T-helper 1 cell treated with Interleukin-12 subunit alpha and Interleukin-12 subunit beta and Interleukin-4 antibody, amounts not matched to agents 30 ng/mL and 1 ng/mL, for 36 hours (primary cell): ENCODE data around the gene MEAF6. TPM values are rescaled to one million over a fixed set of nuclear protein-coding genes. Genes with fewer than 3 reads are reported as not detected.

ENCODE experiments used
- intact Hi-C: fragments of 100-400 bp; cut with micrococcal nuclease; formaldehyde crosslinking; loops from one replicate; pipeline ENCODE4 v1.15.1; 2024
- total RNA-seq: library from RNA; stranded (reverse); gene quantifications from 2 replicates; pipeline ENCODE4 v1.2.3, GENCODE V29; 2022

The MEAF6 gene
- total RNA-seq, 1 donor from 2014 or later, result 51.3 TPM

DNA sequence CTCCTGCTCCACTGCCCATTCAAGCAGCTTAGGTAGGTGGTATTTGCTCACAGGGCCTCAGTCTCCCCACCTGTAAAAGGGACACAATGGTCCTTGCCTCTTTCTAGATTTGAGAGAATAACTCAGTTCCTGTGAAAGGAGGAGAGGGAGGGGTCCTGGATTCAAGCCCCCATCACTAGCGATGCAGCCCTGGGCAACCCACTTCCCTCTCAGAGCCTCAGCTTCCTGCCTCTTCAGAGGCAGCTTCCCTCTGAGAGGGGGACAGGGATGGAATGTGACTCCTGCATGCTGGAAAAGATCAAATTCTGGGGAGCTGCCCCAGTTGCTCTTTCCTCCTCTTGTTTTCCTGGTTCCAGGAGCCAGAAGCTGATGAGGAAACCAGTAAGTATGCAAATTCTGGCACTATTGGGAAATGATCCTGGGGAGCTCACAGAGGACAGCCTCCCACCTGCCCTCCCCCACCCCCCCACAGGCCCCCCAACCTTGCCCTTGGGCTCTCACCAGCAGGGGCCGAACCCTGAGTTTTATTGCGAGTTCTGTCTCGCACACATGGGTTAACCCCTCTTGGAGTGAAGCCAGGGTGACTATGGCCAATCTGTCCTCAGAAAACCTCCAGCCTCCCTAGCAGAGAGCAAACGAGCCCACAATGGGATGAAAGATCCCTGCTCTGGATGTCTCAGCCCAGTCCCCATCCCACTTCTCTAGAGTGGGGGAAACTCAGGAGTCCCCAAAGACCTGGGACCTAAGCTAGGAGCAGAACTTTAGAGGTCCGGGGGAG is 28.5 kb downstream of the MEAF6 start:
- intact Hi-C loops, result loop anchor here (2.0 kb wide), 1 partner anchor 13 kb away; no protein-coding TSS in a partner anchor

DNA sequence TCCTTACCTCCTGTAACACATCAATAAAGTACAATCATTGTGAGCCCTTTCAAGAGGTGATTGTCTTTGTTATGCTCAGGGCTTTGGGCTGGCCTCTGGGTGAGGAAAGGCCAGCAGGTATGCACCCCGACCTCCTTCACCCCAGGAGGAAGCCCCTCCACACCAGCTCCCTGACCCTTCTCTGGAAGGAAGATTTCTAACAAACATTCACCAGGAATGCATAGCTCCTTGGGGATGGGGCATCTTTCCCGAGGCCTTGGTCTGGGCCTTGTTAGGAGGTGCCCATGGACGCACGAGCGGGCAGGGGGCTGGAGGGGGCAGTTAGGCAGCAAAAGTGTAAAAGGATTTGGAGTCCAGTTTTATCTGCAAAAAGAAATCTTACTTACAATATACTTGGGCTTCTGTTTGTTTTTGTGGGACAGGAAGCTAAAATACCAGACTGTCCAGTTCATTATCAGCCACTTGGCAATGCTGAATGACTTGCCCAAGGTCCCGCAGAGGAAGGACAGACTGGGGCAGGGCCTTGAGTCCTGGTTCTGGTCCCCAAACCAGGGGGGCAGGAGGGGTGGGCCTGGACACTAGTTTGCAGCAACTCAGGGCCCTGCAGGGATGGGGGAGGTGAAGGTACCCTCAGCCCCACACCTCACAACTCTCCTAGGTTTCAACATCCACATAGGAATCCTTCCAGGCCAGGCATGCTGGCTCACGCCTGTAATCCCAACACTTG is 30.1 kb downstream of the MEAF6 start:
- intact Hi-C loops, result no loop called here

DNA sequence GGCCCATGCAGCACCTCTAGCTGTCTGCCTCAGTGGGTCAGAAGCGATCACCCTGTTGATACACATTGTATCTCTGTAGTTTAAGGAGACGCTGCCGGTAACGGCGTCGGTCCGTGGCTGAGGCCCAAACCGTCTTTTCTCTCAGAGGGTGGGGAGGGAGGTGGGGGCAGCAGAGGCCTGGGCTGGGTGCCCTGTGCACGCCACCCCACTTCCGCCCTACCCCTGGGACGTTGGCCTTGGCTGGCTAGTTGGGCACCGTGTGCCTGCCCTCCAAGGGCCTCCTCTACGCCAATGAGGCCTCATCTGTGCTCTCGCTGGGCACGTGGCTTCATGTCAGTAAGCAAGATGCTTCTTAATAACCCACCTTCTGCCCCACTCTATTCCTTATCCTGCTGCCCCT is 30.8 kb downstream of the MEAF6 start:
- intact Hi-C loops, result no loop called here

DNA sequence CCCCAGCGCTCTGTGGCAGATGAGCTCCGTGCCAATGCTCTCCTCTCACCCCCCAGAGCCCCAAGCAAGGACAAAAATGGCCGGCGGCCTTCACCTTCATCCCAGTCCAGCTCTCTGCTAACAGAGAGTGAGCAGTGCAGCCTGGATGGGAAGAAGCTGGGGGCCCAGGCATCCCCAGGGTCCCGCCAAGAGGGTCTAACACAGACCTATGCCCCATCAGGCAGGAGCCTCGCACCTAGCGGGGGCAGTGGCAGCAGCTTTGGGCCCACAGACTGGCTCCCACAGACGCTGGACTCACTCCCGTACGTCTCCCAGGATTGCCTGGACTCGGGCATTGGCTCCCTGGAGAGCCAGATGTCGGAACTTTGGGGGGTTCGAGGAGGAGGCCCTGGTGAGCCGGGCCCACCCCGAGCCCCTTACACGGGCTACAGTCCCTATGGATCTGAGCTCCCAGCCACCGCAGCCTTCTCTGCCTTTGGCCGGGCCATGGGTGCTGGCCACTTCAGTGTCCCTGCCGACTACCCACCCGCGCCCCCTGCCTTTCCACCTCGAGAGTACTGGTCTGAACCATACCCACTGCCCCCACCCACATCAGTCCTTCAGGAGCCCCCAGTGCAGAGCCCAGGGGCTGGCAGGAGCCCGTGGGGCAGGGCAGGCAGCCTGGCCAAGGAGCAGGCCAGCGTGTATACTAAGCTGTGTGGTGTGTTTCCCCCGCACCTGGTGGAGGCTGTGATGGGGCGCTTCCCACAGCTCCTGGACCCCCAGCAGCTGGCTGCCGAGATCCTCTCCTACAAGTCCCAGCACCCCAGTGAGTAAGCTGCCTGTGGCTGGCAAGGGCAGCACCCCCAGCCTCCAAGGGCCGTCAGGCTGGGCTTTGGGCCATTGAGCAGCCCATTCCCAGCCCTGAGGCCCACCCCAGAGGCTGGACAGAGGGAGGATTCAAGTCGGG is 31.5 kb downstream of the MEAF6 start:
- intact Hi-C loops, result no loop called here

DNA sequence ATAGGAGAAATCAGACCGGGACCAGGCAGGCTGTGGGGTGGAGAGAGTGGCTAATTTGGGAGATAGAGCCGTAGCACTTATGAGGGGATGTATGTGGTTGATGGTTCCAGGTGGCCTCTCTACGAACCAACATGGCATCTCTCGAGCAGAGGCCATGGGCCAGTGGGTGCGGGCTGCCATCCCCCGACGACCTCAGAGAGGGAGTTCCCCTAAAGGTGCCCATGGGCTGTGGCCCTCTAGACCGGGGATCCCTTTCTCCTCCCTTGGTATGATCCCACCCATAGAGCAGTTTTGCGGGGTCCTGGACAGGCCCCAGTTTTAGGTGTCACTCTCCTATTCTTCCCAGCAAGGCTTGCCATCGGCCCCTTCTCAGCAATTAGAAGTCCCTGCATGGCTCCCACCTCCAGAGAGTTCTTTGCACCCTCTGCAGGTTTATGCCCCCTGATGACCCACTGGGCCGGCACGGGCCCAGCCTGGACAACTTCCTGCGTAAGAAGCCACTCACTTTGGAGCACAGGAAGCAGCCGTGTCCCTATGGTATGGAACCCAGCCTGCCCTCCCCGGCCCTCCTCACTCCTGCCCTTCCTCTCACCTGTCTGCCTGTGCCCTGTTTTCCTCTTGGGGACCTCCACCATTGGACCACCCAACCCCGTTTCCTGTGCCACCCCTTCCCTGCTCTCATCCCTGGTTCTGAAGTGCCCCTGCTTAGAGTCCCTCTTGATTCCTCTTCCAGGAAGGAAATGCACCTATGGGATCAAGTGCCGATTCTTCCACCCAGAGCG is 32.4 kb downstream of the MEAF6 start:
- intact Hi-C loops, result no loop called here

DNA sequence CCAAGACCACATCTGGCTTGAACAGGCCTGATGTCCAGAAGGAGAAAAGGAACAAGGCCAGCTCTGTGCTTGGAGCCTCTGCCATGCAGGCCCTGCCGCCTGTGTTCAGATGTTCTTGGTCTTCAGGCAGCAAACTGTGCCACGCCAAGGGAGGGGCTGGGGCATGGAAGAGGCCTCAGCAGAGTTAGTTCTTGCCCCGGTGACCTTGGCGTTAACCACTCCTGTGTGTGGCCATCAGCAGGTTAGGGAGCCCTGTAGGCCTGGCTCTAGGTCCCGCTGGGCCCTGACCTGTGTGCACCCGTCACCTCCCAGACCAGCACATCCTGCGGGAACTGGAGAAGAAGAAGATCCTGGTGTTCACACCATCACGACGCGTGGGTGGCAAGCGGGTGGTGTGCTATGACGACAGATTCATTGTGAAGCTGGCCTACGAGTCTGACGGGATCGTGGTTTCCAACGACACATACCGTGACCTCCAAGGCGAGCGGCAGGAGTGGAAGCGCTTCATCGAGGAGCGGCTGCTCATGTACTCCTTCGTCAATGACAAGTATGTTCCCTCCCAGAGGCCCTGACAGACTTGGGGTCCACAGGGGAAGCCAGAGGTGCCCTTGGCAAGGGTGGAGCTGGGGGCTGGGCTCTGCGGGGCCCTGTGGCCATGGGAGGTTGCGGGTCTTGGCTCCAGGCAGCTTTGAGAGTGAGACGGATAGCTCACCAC is 33.1 kb downstream of the MEAF6 start:
- intact Hi-C loops, result no loop called here

DNA sequence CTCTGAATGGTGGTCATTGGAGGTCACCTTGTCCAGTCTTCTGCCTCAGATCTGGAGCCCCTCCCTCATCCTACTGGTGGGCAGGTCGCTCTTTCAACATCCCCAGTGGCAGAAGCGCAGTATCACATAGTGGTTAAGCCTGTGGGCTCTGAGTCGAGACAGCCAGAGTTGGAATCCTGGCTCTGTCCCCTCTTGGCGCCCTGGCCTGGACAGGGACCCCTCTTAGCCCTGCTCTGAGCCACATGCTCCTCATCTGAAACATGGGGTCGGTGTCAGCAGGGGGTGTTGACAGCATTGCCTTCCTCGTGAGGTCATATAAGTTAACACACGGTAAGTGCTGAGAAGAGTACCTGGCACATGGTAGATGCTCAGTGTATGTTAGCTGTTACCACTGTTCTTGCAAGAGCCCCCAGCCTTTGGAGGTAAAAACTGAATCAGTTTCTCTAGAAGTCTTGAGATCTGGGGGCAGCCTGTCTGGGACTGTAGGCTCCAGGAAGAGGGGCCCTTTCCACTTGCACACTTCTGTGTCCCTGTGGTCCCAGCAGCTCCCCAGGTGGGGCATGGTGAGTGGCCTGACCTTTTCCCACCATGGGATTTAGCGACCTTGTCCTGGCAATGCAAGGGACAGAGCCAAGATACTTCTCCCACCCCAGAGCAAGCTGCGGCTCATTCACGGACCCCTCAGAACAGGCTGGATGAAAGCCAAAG is 33.8 kb downstream of the MEAF6 start:
- intact Hi-C loops, result no loop called here

DNA sequence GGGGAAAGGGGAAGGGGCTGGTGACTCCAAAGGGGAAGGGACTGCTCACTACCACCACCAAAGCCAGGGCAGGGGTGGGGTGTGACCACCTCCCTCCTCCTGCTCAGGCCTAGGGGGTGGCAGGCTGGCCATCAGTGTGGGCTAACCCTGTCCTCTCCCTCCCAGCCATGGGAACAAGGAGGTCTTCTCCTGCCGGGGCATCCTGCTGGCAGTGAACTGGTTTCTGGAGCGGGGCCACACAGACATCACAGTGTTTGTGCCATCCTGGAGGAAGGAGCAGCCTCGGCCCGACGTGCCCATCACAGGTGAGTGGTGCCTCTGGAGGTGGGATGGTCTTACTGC is 34.5 kb downstream of the MEAF6 start:
- intact Hi-C loops, result no loop called here

DNA sequence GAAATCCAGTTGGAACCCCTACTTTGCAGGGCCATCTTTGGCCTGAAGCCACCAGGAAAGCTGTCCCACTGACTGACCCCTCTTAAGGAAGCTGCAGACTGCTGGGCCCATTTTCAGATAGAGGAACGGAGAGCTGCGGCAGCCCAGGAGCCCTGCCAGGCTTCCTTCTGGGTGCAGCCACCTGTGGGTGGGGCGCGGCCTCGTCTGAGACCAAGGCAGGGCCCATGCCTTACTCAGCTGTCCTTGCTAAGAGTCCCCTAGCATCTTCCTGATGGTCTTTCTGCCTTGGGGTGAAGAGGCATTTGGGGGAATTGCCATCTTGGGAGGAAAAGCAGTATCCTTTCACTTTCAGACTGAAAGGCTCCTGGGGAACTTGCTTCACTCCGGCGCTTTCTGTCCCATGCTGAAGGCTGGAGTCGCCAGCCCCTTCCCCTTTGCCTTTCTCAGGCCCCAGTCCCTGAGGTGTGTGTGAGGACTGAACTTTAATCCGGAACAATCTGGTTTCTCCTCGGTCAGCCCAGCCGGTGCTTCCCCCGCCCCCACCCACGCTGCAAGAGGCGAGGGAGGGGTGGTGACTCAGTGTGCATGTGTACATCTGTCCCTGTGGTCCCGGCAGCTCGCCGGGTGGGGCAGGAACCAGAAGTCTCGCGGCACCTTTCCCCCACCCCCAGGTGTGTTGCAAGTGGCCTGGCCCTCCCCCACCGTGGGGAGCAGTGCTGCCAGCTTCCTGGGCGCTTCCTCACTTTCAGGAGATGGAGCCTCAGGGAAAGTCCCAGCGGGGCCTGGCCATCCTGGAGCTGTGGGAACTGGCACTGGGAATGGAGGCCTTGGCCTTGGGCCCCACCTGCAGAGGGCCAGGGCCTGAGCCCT is 35.1 kb downstream of the MEAF6 start:
- intact Hi-C loops, result loop anchor here (1.0 to 10.0 kb wide), 10 partner anchors 116 to 1375 kb away; partner anchors contain the start of genes CDCA8, GNL2, MAP7D1 and MRPS15

DNA sequence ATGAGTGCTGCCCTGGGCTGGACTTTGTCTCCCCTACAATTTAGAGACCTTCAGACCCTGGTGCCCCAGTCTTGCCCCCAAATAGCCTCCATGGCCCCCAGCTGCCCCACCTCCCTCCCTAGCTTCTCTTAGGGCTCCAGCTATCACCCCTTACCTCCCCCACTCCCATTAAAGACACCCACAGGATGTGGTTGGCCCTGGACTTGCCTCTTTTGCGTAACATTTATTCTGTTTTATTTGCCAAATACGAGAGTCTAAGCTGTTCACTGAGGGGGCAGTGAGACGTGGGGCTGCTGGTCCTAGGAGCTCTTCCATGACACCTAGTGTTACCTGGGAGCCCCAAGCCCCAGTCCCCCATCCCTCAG is 35.7 kb downstream of the MEAF6 start:
- intact Hi-C loops, result loop anchor here (1.0 to 10.0 kb wide), 10 partner anchors 116 to 1376 kb away; partner anchors contain the start of genes CDCA8, GNL2, MAP7D1 and MRPS15

DNA sequence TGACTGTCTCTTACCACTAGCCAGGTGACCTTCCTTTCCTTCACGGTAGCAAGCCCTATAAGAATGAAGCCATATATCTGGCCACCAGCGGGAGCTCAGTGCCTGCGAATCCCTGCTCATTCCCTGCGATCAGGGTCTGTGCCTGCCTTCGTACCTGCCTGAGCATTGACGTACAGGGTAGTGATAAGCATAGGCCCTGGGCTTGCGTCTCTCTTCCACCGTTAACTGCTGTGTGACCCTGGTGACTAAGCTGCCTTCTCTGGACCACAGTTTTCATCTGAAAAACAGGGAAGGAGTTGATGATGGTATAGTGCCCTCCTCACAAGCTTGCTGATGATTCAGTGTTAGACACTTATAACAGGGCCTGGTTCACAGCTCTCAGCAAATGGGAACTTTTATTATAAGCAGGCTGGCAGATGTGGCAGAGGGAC is 36.1 kb downstream of the MEAF6 start:
- intact Hi-C loops, result loop anchor here (5.0 to 10.0 kb wide), 7 partner anchors 454 to 1376 kb away; partner anchors contain the start of genes MAP7D1, MRPS15, RRAGC and STK40

DNA sequence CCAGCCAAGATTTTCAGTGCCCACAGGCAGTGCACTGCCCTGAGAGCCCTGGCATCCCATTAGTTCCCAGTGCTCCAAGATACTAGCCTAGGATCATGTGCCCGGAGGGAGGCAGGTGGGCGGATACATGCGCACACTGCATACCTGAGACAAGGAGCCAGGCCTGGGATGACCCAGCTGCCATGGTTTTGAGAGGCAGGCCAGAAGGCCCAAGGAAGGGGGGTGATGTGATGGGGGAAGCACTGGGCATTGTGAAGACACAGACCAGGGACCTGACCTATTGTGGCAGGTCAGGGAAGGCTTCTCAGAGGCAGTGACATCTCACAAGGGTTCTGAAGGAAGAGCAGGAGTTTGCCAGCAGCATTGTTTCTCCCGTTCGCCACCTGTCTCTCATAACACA is 36.6 kb downstream of the MEAF6 start:
- intact Hi-C loops, result loop anchor here (1.0 to 10.0 kb wide), 10 partner anchors 9 to 1377 kb away; partner anchors contain the start of genes MAP7D1, MEAF6, MRPS15 and RRAGC

DNA sequence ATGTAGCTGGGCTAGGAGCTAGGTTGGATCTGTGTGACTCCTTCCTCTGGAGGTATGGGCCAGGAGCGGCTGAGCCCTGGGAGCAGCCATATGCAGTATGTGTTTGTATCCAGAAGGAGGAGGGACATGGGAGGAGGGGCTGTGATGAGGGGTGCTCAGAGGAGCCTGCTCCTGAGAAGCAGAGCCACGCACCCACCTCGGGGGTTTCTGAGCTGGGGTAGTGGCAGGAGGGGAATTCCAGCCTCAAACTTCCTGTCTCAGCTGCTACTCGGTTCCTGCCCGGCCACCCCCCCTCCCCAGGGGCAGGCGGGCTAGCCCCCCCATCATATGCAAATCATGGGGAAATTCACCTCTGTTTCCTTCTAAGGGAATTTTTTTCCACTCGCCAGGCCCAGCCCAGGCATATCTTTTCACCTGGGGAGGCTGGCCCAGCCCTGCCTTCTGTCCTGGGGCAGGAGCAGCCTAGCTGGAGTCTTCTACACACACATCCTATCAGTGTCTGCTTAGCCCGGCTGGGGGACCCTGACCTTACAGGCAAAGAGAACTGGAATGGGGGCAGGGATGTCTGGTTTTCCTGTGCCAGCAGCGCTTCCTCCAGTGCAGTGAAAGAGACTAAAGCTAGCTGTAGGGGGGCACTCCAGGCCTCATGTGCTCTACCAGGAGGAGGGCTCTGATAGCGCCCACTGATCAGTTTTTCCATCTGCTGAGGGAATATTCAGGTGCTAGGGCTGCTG is 37.2 kb downstream of the MEAF6 start:
- intact Hi-C loops, result loop anchor here (1.0 to 10.0 kb wide), 10 partner anchors 10 to 1377 kb away; partner anchors contain the start of genes MAP7D1, MEAF6, MRPS15 and RRAGC

DNA sequence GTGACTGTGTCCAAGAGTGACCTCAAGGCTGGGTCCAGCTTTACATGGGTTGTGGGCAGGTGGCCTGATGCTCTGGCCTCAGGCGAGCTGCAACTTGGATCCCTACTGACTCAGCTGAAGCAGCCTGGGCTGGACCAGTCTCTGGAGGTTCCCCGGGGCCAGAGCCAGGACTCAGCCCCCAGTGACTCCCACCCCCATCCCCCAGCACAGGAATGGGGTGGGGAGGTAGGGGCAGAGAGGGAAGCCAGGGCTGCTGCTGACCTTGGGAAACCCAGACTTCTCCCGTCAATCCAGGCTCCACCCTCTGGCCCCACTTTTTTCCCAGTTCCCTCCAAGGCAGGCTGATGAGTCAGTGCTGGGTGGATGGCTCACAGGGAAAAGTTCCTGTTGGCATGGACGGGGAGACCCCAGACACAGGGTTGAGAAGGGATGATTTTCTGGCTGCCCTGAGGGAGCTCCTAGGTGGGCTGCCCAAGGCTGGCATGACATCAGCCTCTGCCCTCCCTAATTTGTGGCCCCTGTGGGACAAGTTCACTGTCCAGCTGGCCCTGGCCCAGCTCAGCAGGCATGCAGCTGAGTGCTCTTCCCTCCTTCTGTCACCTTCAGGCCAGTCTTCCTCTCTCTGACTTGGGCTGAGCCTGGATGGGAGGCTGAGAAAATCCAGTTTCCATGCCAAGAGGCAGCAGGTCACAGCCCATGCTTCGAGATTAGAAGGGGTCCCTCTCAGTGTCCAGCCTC is 37.9 kb downstream of the MEAF6 start:
- intact Hi-C loops, result loop anchor here (1.0 to 10.0 kb wide), 10 partner anchors 11 to 1378 kb away; partner anchors contain the start of genes MAP7D1, MEAF6, MRPS15 and RRAGC

DNA sequence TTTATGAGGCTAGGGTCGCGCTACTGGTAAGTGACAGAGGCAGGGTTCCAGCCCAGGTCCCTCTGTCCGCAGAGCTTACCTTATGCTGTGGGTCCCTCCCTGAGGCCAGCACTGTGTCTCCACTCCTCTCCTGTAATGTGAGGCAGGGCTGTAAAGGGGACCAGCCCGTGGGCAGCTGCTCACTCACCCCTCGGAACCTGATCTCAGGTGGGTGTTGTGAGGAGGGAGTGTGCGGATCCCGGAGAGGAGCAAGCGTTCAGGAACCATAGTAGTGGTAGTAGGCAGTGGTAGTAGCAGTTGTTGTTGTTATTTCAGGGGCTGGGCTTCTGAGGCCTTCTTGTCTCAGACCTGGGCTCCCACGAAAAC is 38.5 kb downstream of the MEAF6 start:
- intact Hi-C loops, result loop anchor here (5.0 to 10.0 kb wide), 7 partner anchors 456 to 1379 kb away; partner anchors contain the start of genes MAP7D1, MRPS15, RRAGC and STK40

DNA sequence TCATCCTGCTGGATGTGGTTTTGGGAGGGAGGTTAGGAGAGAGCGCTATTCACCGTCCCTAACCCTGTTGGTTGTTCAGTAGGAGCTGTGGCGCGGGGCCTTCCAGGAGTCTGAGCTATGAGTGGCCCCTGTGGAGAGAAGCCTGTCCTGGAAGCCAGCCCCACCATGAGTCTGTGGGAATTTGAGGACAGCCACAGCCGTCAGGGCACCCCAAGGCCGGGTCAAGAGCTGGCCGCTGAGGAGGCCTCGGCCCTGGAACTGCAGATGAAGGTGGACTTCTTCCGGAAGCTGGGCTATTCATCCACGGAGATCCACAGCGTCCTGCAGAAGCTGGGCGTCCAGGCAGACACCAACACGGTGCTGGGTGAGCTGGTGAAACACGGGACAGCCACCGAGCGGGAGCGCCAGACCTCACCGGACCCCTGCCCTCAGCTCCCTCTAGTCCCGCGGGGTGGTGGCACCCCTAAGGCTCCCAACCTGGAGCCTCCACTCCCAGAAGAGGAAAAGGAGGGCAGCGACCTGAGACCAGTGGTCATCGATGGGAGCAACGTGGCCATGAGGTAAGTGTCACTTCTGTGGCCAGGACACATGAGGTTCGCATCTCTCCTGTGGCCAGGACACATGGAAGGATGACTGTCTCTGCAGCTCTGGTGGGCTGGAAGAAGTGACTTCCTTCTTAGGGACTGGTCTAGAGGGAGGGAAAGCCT is 39.0 kb downstream of the MEAF6 start:
- intact Hi-C loops, result loop anchor here (5.0 to 10.0 kb wide), 7 partner anchors 457 to 1379 kb away; partner anchors contain the start of genes MAP7D1, MRPS15, RRAGC and STK40
